ENCODE data around the gene TEDC1. TPM values are rescaled to one million over a fixed set of nuclear protein-coding genes. Genes with fewer than 3 reads are reported as not detected.
A peak's percentile ranks its signal among the peaks of the same experiment; 100 is the strongest.

TEDC1 gene
- total and polyA plus RNA-seq, 2 experiments from 2014 or later, result 6.4 to 9.8 TPM

GRCh38 chr14:105525861-105526775, 35.1 kb downstream of the TEDC1 start, which contains the start of gene TMEM121:
TMEM121 (plus strand) TSS chr14:105526583; CDS start chr14:105528835, 2,252 bp downstream.
- Histone ChIP-seq H3K4me1 (ENCODE audit: insufficient read depth) (no peaks in the 10 kb centered on the region), H2AFZ (peak within 1 kb of the TSS; percentile 76), H3K9me3 (ENCODE audit: low read depth) (no peaks in the 10 kb centered on the region), H3K9me2 (ENCODE audit: insufficient read depth) (no peaks in the 10 kb centered on the region), H3K27ac (no peak within 1 kb of the TSS), H3F3A (ENCODE audit: insufficient read depth) (peaks cover 14% of the 10 kb centered on the region), H3K27me3 (replicated peaks; ENCODE audit: insufficient read depth) (no peaks in the 10 kb centered on the region; the same call in none of the 2 replicates), H3K4me3 (peak within 1 kb of the TSS; percentile 75), H3K79me2 (ENCODE audit: insufficient read depth) (no peaks in the 10 kb centered on the region), H3K4me2 (ENCODE audit: unreplicated experiment) (peak within 1 kb of the TSS; percentile 72), H3K9ac (peak within 1 kb of the TSS; percentile 48), H4K20me1 (ENCODE audit: insufficient read depth) (no peaks in the 10 kb centered on the region), H3K36me3 (ENCODE audit: low read depth) (no peaks in the 10 kb centered on the region)
- in situ Hi-C loops (cut with MboI), result no loop called here
- 2 to 5% methylated on average over 13 to 29 of the region's 88 CpGs for WGBS, 2 experiments (ENCODE audit: low coverage in 1 of 2, low lambda C conversion rate in 2 of 2, missing lambda C conversion rate in 2 of 2)
- no peak for TF ChIP-seq EZH2phosphoT487 (IDR thresholded peaks at IDR 0.05; ENCODE audit: insufficient read depth, low read depth)
- TF ChIP-seq EZH2 (IDR thresholded peaks at IDR 0.05; ENCODE audit: insufficient read depth, poor library complexity, severe bottlenecking), result no peak
- DNase-seq, result peak; percentile 57

DNA sequence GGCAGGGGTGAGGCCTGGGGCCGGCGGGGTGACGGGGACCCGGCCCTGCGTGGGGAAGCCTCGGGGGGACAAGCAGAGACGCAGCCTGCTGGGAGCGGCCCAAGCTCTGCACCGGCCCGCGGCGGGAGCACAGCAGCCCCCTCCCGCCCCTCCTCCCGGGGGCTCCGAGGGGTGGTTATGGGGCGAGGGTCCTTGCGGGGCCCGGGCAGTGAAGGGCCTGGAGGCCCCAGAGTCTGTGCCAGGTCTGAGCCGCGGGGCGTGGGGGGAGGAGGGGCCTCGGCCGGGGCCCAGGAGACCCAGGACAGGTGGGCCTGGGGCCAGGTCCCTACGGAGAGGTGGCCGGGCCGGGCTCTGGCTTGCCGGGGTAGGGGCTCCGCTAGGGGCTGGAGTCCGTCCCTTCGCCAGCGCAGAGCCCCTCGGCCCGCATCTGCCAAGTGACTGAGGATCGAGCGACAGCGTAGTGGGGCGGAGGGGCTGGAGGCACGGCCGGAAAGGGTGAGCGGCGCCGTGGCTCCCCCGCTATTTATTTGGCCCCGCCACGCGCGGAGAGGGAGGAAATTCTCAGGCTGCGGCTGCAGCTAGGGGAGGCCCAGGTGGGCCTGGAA, 35.8 kb downstream of the TEDC1 start:
- no peaks in the 10 kb centered on the region for H4K20me1 ChIP-seq (ENCODE audit: insufficient read depth)
- peak overlapping the region; percentile 75 for H3K4me3 ChIP-seq
- H3K36me3 ChIP-seq (ENCODE audit: low read depth), result no peaks in the 10 kb centered on the region
- no peaks in the 10 kb centered on the region for H3K9me3 ChIP-seq (ENCODE audit: low read depth)
- TF ChIP-seq EZH2 (IDR thresholded peaks at IDR 0.05; ENCODE audit: insufficient read depth, poor library complexity, severe bottlenecking), result no peak
- TF ChIP-seq EZH2phosphoT487 (IDR thresholded peaks at IDR 0.05; ENCODE audit: insufficient read depth, low read depth), result no peak
- H3K9ac ChIP-seq, result peak overlapping the region; percentile 48
- peaks cover 14% of the 10 kb centered on the region for H3F3A ChIP-seq (ENCODE audit: insufficient read depth)
- 1 to 2% methylated on average over 20 to 41 of the region's 48 CpGs for WGBS, 2 experiments (ENCODE audit: low coverage in 1 of 2, low lambda C conversion rate in 2 of 2, missing lambda C conversion rate in 2 of 2)
- peak overlapping the region; percentile 72 for H3K4me2 ChIP-seq (ENCODE audit: unreplicated experiment)
- H3K27me3 ChIP-seq (replicated peaks; ENCODE audit: insufficient read depth), result no peaks in the 10 kb centered on the region; the same call in none of the 2 replicates
- H3K4me1 ChIP-seq (ENCODE audit: insufficient read depth), result no peaks in the 10 kb centered on the region
- in situ Hi-C loops (cut with MboI), result no loop called here
- H3K79me2 ChIP-seq (ENCODE audit: insufficient read depth), result no peaks in the 10 kb centered on the region
- peak overlapping the region; percentile 76 for H2AFZ ChIP-seq
- peak; percentile 37 for DNase-seq
- no peaks in the 10 kb centered on the region for H3K9me2 ChIP-seq (ENCODE audit: insufficient read depth)
- no peak overlapping the region for H3K27ac ChIP-seq

DNA sequence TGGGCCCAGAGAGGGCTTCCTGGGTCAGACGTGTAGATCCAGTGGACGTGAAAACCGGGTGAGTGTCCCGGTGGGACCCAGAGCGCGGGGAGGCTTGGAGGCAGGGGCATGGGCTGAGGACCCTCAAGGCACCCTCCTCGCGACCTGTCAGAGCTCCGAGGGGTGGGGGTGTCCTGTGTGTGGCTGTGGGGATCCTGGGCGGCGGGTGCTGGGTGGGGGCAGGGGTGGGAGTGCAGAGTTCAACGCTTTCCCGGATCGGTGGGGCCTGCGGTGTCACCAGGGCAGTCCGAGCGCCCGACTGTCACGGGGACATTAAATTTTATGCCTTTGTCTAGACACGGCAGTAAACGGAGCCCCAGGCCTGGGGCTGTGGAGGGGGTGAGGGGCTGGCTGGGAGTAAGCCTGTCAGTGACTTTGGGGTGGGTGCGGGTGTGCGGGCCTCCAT, 36.4 kb downstream of the TEDC1 start:
- Histone ChIP-seq H3K4me2 (ENCODE audit: unreplicated experiment) (peak overlapping the region; percentile 72), H3K27ac (no peak overlapping the region), H4K20me1 (ENCODE audit: insufficient read depth) (no peaks in the 10 kb centered on the region), H3K4me3 (peak overlapping the region; percentile 75), H3K9me2 (ENCODE audit: insufficient read depth) (no peaks in the 10 kb centered on the region), H2AFZ (peak overlapping the region; percentile 76), H3K27me3 (replicated peaks; ENCODE audit: insufficient read depth) (no peaks in the 10 kb centered on the region; the same call in none of the 2 replicates), H3K9ac (peak overlapping the region; percentile 48; the same call in 1 of the 2 replicates), H3K79me2 (ENCODE audit: insufficient read depth) (no peaks in the 10 kb centered on the region), H3K4me1 (ENCODE audit: insufficient read depth) (no peaks in the 10 kb centered on the region), H3K9me3 (ENCODE audit: low read depth) (no peaks in the 10 kb centered on the region), H3K36me3 (ENCODE audit: low read depth) (no peaks in the 10 kb centered on the region), H3F3A (ENCODE audit: insufficient read depth) (peaks cover 14% of the 10 kb centered on the region)
- TF ChIP-seq EZH2 (IDR thresholded peaks at IDR 0.05; ENCODE audit: insufficient read depth, poor library complexity, severe bottlenecking), result no peak
- no peak for TF ChIP-seq EZH2phosphoT487 (IDR thresholded peaks at IDR 0.05; ENCODE audit: insufficient read depth, low read depth)
- in situ Hi-C loops (cut with MboI), result no loop called here
- no peak for DNase-seq
- 3 to 7% methylated on average over 7 to 20 of the region's 23 CpGs for WGBS, 2 experiments (ENCODE audit: low coverage in 1 of 2, low lambda C conversion rate in 2 of 2, missing lambda C conversion rate in 2 of 2)

- Histone ChIP-seq H4K20me1 (ENCODE audit: insufficient read depth) (no peaks in the 10 kb centered on the region), H3K9me3 (ENCODE audit: low read depth) (no peaks in the 10 kb centered on the region), H3K4me1 (ENCODE audit: insufficient read depth) (no peaks in the 10 kb centered on the region), H3K9ac (peak overlapping the region; percentile 76), H3K79me2 (ENCODE audit: insufficient read depth) (no peaks in the 10 kb centered on the region), H3K27ac (no peak overlapping the region), H3K9me2 (ENCODE audit: insufficient read depth) (no peaks in the 10 kb centered on the region), H3K4me3 (peak overlapping the region; percentile 75), H3K36me3 (ENCODE audit: low read depth) (no peaks in the 10 kb centered on the region), H3F3A (ENCODE audit: insufficient read depth) (peaks cover 14% of the 10 kb centered on the region), H3K27me3 (replicated peaks; ENCODE audit: insufficient read depth) (no peaks in the 10 kb centered on the region; the same call in 1 of the 2 replicates), H3K4me2 (ENCODE audit: unreplicated experiment) (peak overlapping the region; percentile 72), H2AFZ (peak overlapping the region; percentile 76)
- in situ Hi-C loops (cut with MboI), result no loop called here
- peak; percentile 90 for DNase-seq
- WGBS, 2 experiments (ENCODE audit: low coverage in 1 of 2, low lambda C conversion rate in 2 of 2, missing lambda C conversion rate in 2 of 2), result 7 to 8% methylated on average over 32 to 35 of the region's 67 CpGs
- TF ChIP-seq EZH2phosphoT487 (IDR thresholded peaks at IDR 0.05; ENCODE audit: insufficient read depth, low read depth) (no peak), EZH2 (IDR thresholded peaks at IDR 0.05; ENCODE audit: insufficient read depth, poor library complexity, severe bottlenecking) (no peak)
Measured at GRCh38 chr14:105527826-105528585, 37.0 kb downstream of the TEDC1 start.
